GM12875 (cell line): ENCODE data around the gene PDCD7.

Source experiments
- H3K4me3 ChIP-seq: one replicate; pipeline ENCODE4 v1.5.1; 2011; ENCODE audit warnings: low read depth, low read length, control low read depth
- CTCF ChIP-seq: IDR thresholded peaks from 2 replicates; pipeline ENCODE4 v1.5.1; 2011; ENCODE audit warnings: low read depth, mild to moderate bottlenecking, control low read depth, inconsistent platforms, low read length, moderate library complexity, borderline replicate concordance; ENCODE audit not compliant: insufficient read depth

Gene PDCD7

DNA sequence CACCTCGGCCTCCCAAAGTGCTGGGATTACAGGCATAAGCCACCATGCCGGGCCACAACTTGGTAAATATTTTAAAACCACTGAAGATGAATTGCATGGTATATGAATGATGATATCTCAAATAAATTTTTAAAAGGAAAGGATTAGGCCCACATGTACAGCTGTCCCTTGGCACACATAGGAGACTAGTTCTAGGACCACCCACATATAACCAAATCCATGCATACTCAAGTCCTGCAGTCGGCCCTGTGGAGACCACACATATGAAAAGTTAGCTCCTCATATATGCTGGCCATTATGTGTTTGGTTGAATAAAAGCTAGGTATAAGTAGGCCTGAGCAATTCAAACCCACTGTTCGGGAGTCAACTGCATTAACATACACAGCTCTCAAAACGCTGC, 40.9 kb upstream of the PDCD7 start:
- no peak for TF ChIP-seq CTCF
- no peak overlapping the region for H3K4me3 ChIP-seq

DNA sequence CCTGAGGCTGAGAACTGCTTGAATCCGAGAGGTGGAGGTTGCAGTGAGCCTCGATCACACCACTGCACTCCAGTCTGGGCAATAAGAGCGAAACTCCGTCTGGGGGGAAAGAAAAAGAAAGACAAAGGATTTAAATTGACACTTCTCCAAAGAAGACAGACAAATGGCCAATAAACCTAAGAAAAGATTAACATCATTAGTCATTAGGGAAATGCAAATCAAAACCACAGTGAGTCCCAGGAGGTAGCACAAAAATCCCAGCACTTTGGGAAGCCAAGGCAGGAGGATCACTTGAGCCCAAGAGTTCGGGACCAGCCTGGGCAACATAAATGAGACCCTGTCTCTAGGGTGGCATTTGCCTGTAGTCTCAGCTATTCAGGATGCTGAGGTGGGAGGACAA, 38.9 kb upstream of the PDCD7 start:
- no peak for TF ChIP-seq CTCF
- no peak overlapping the region for H3K4me3 ChIP-seq

DNA sequence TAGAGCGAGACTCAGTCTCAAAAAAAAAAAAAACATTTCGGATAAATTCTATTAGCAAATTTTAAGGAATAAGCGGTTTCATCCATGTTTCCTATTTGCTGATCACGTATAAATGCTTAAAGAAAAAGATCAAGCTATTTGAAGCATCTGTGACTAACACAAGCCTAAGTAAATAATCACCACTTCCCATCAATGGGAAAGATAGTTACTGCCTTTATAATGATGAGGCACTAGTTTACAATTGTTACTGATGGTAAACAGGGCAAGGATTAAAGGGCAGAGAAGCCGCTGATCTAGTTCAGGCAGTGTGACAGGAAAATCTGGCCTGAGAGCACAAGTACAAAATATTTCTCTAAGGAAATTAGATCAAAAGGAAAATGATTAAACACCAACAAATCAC, 37.8 kb upstream of the PDCD7 start:
- TF ChIP-seq CTCF, result no peak
- H3K4me3 ChIP-seq, result no peak overlapping the region

- no peak for TF ChIP-seq CTCF
- H3K4me3 ChIP-seq, result no peak overlapping the region
Observed at GRCh38 chr15:65165875-65166274, 32.3 kb upstream of the PDCD7 start.

GRCh38 chr15:65164139-65164538, 30.5 kb upstream of the PDCD7 start:
- TF ChIP-seq CTCF, result no peak

GRCh38 chr15:65163041-65163440, 29.4 kb upstream of the PDCD7 start:
- H3K4me3 ChIP-seq, result no peak overlapping the region
- TF ChIP-seq CTCF, result no peak

More at GRCh38 chr15:65164139-65164538, 30.5 kb upstream of the PDCD7 start:
- no peak overlapping the region for H3K4me3 ChIP-seq

GRCh38 chr15:65156692-65157091, 23.1 kb upstream of the PDCD7 start:
- no peak for TF ChIP-seq CTCF
- no peak overlapping the region for H3K4me3 ChIP-seq
